Esophagus squamous epithelium (tissue), 5 donors: ENCODE data around the gene COL4A2. TPM values are rescaled to one million over a fixed set of nuclear protein-coding genes. Genes with fewer than 3 reads are reported as not detected.

Source experiments
- DNase-seq: peaks from one replicate; lab custom pipeline; 2025; lab: John Stamatoyannopoulos, UW
- H3K27ac ChIP-seq, 4 donors: fragments of 200-600 bp; sonication (generic); one replicate each; pipeline ENCODE4 v1.5.1; 2016 to 2019; ENCODE audit warnings: mild to moderate bottlenecking in 1 of 4
- H3K27me3 ChIP-seq, 4 donors: fragments of 200-600 bp; sonication (generic); 1 replicate in 3 of 4; 2 replicates in 1 of 4; pipeline versions ENCODE4 v1.5.1 to v1.6.0; 2017 to 2021; ENCODE audit warnings: antibody characterized with exemption in 1 of 4
- H3K36me3 ChIP-seq, 3 donors: fragments of 200-600 bp; sonication (generic); one replicate each; pipeline ENCODE4 v1.5.1; 2016 to 2019
- H3K4me1 ChIP-seq, 3 donors: fragments of 200-600 bp; sonication (generic); one replicate each; pipeline ENCODE4 v1.5.1; 2017 to 2019
- H3K4me3 ChIP-seq, 4 donors: fragments of 200-600 bp; sonication (generic); 1 replicate in 3 of 4; 2 replicates in 1 of 4; pipeline ENCODE4 v1.5.1; 2016 to 2019; ENCODE audit warnings: mild to moderate bottlenecking in 2 of 4, moderate library complexity in 1 of 4
- H3K9me3 ChIP-seq, 3 donors: fragments of 200-600 bp; sonication (generic); one replicate each; pipeline ENCODE4 v1.5.1; 2016 to 2019
- CTCF ChIP-seq, 6 experiments: fragments of 450-650 bp in 4 of 6; fragments of 200-600 bp in 2 of 6; sonication (generic) in 2 of 6; IDR thresholded peaks; one replicate each; pipeline ENCODE4 v1.5.1; 2016 to 2019; ENCODE audit warnings: antibody characterized with exemption in 6 of 6, mild to moderate bottlenecking in 4 of 6, moderate library complexity in 4 of 6
- POLR2A ChIP-seq, 4 donors: fragments of 450-650 bp; IDR thresholded peaks; one replicate each; pipeline ENCODE4 v1.6.1; 2017; ENCODE audit warnings: antibody characterized with exemption in 4 of 4, mild to moderate bottlenecking in 4 of 4, moderate library complexity in 3 of 4
- WGBS, 2 donors: methylation state at CpG; one replicate each; pipeline ENCODE4 v1.1.5; 2018; 5-methylcytosine and 5-hydroxymethylcytosine counted together
- intact Hi-C: fragments of 100-400 bp; cut with DNase I; formaldehyde crosslinking; loops from one replicate; pipeline ENCODE4 v1.15.0; 2022
- total RNA-seq, 4 donors: library from RNA; depleted of rRNA; stranded (reverse); fragments of >200 nt; gene quantifications; one replicate each; pipeline ENCODE4 v1.1.0, GENCODE V29; 2016
- donor health status: DM: yes; HTN: yes; CAD: no.

The COL4A2 gene
- total RNA-seq, 4 donors from 2014 or later: 11.9 to 102 (median 43.5) TPM

DNA sequence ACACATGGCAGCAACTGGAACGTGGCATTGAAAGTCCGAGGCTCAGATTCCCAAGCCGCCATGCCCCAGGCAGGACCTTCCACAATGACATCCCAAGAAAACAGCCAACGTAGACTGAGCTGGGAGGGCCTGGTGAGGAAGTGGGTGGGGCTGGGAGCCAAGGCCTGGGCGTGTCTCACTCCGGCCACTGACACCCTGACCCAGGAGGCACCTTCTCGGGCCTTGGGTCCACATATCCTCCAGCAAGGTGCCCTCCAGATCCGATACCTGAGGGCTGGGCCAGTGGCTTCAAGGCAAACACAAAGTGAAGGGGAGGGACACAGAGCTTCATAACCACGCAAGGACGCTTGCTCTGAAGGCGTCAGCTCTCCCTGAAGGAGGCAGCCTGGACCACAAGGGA is 211.5 kb downstream of the COL4A2 start:
- no peaks in the 10 kb centered on the region for H3K36me3 ChIP-seq
- 89 to 96% methylated on average over 3 to 4 of the region's 11 CpGs for WGBS, 2 donors
- H3K27ac ChIP-seq: no peak overlapping the region
- intact Hi-C loops: no loop called here
- H3K4me1 ChIP-seq: peaks cover 0 to 20% (median 0%) of the 10 kb centered on the region in 3 donors
- no peaks in the 10 kb centered on the region for H3K9me3 ChIP-seq
- no peak overlapping the region for H3K4me3 ChIP-seq
- DNase-seq: no peak
- H3K27me3 ChIP-seq: no peaks in the 10 kb centered on the region
- TF ChIP-seq CTCF (IDR thresholded peaks at IDR 0.05) (no peak), POLR2A (IDR thresholded peaks at IDR 0.05) (no peak)

DNA sequence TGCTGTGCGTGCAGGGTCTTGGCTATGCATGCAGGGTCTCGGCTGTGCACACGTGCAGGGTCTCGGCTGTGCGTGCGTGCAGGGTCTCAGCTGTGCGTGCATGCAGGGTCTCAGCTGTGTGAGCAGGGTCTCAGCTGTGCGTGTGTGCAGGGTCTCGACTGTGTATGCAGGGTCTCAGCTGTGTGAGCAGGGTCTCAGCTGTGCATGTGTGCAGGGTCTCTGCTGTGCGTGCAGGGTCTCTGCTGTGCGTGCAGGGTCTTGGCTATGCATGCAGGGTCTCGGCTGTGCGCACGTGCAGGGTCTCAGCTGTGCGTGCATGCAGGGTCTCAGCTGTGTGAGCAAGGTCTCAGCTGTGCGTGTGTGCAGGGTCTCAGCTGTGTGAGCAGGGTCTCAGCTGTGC is 212.0 kb downstream of the COL4A2 start:
- no peaks in the 10 kb centered on the region for H3K36me3 ChIP-seq
- no peaks in the 10 kb centered on the region for H3K27me3 ChIP-seq
- intact Hi-C loops: no loop called here
- no peaks in the 10 kb centered on the region for H3K9me3 ChIP-seq
- no peak overlapping the region for H3K4me3 ChIP-seq
- H3K4me1 ChIP-seq: peaks cover 0 to 23% (median 0%) of the 10 kb centered on the region in 3 donors
- TF ChIP-seq POLR2A (IDR thresholded peaks at IDR 0.05): no peak
- TF ChIP-seq CTCF (IDR thresholded peaks at IDR 0.05): no peak
- 73 to 86% methylated on average over 6 to 11 of the region's 16 CpGs for WGBS, 2 donors
- no peak overlapping the region for H3K27ac ChIP-seq
- no peak for DNase-seq

GRCh38 chr13:110519506-110519905 is 212.4 kb downstream of the COL4A2 start:
- Histone ChIP-seq H3K36me3 (no peaks in the 10 kb centered on the region), H3K4me1 (peaks cover 1 to 27% (median 2%) of the 10 kb centered on the region in 3 donors), H3K27ac (peak overlapping the region in 3 of 4 donors; percentile 66 to 72 (median 70)), H3K9me3 (no peaks in the 10 kb centered on the region), H3K4me3 (no peak overlapping the region), H3K27me3 (no peaks in the 10 kb centered on the region)
- intact Hi-C loops: no loop called here
- 82 to 92% methylated on average over 2 to 7 of the region's 7 CpGs for WGBS, 2 donors
- no peak for DNase-seq
- TF ChIP-seq POLR2A (IDR thresholded peaks at IDR 0.05) (no peak), CTCF (IDR thresholded peaks at IDR 0.05) (no peak)

DNA sequence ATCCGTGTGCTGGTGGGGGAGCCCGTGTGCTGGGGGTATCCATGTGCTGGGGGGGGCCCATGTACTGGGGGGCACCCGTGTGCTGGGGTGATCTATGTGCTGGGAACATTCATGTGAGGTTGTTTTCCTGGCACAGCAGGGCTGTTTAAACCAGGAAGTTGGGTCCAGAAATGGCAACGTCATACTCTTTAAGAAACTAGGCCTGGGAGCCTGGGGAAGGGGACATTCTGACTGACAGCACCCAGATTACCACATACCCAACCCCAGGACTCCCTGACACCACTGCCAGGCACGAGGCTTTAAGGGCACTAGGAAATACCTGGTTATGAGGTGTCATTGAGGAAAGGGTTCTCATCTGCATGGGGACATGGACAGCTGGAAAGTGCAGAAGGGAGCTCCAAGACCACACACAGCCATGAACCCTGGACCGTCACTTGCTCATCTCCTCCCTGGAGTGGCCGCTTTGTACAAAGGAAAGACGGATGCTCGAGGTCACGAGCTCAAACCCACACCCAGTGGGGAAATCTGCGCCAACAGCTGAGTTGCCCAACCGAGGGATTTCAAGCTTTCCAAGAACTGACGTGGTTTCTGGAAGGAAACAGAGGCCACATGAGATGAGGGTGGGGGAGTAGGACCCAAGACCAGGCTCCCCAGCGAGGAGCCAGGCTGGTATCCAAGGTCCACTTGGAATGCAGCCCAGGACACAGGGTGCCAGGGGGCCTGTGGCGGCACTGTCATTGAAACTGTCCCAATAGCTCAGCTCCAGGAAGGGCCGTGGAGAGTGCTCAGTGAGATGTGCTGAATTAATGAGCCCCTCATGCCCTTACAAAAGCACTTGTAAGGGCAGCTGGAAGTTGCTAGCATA is 213.6 kb downstream of the COL4A2 start:
- Histone ChIP-seq H3K9me3 (no peaks in the 10 kb centered on the region), H3K4me3 (no peak overlapping the region), H3K36me3 (no peaks in the 10 kb centered on the region), H3K27me3 (no peaks in the 10 kb centered on the region), H3K27ac (peak overlapping the region; percentile 14 to 72 (median 70)), H3K4me1 (peaks cover 3 to 39% (median 5%) of the 10 kb centered on the region in 3 donors)
- no peak for DNase-seq
- WGBS, 2 donors: 52 to 61% methylated on average over 11 of the region's 16 CpGs
- TF ChIP-seq POLR2A (IDR thresholded peaks at IDR 0.05) (no peak), CTCF (IDR thresholded peaks at IDR 0.05) (no peak)
- intact Hi-C loops: no loop called here

DNA sequence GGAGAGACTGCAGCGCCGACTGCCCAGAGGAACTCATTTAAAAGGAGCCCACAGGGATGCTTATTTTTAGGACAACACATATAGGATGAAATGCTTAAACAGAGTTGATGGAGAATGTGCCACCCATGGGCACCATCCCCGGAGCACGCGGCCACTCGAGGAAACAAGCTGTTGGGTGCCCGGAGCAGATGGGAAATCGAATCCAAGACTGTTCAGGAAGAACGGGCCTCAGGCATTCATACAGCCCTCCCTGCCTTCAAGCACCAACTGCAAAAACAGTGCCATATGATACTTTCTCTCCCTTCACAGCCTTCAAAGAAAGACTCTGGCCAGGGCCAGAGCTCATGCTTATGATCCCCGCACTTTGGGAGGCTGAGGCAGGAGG is 214.2 kb downstream of the COL4A2 start:
- Histone ChIP-seq H3K27ac (peak overlapping the region; percentile 14 to 72 (median 70)), H3K9me3 (no peaks in the 10 kb centered on the region), H3K4me3 (no peak overlapping the region), H3K4me1 (peaks cover 3 to 44% (median 5%) of the 10 kb centered on the region in 3 donors), H3K36me3 (no peaks in the 10 kb centered on the region), H3K27me3 (no peaks in the 10 kb centered on the region)
- 72 to 80% methylated on average over 9 to 10 of the region's 10 CpGs for WGBS, 2 donors
- intact Hi-C loops: no loop called here
- DNase-seq: no peak
- no peak for TF ChIP-seq POLR2A (IDR thresholded peaks at IDR 0.05)
- no peak for TF ChIP-seq CTCF (IDR thresholded peaks at IDR 0.05)
